ENCODE measurements around the gene C1QL4.
"Not testable (repeated sequence)": the region's sequence is repeated elsewhere in the genome, so short reads cannot be mapped to it uniquely, and the experiment has no call there.

Gene C1QL4

DNA sequence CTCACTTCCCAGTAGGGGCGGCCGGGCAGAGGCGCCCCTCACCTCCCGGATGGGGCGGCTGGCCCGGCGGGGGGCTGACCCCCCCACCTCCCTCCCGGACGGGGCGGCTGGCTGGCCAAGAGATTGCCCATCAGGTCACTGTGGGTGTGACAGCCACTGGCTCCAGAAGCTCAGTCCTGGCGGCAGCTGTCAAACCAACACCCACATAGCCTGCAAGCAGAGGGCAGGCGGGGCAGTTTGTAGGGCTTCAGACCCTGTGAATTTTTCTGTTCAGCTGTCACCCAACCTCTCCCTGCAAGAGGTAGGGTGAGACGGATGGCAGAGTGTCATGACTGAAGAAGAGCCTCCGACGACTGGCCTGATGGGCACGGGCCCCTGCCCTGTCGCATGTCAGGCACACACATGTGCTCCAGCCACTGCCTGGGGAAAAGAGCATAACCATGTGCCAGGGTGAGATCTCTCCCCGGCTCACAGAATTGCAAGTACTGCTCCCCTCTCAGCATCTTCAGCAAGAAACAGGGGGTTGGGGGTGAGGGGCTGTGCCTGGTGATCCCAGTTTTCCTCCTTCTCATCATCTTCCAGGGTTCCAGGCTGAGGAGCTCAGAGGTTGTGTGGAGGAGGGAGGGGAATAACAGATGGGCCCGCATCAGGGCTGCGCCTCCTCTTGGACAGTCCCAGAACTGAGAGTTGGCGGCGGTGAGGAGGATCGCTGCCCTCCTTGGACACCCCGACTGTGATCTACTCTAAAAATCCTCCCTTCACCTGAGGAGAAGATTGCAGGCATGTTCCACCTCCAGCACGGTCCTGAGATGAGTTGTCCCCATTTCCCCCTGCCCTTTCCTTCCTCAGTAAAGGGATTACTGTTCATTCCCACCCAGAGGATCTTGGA lies 53.2 kb downstream of the C1QL4 start:
- Histone ChIP-seq H3K36me3 (replicated peaks; ENCODE audit: low read depth, low read length) (no peaks in the 10 kb centered on the region), H3K4me3 (ENCODE audit: low read length) (no peak overlapping the region), H3K4me1 (ENCODE audit: low read length) (0 out of 2 replicates have a peak, but pooled peaks cover 3% of the 10 kb centered on the region), H3K4me2 (ENCODE audit: low read length) (no peak overlapping the region), H3K27me3 (ENCODE audit: low read depth, low read length) (peaks cover 17% of the 10 kb centered on the region), H3K9ac (ENCODE audit: low read length) (no peak overlapping the region), H3K27ac (ENCODE audit: low read length) (no peak overlapping the region), H3K9me3 (ENCODE audit: insufficient read depth, low read length) (no peaks in the 10 kb centered on the region), H2AFZ (ENCODE audit: low read depth, low read length) (no peak overlapping the region), H3K79me2 (ENCODE audit: low read length) (no peaks in the 10 kb centered on the region), H4K20me1 (ENCODE audit: insufficient read depth, low read length) (no peaks in the 10 kb centered on the region)
- no peak for TF ChIP-seq EZH2phosphoT487 (IDR thresholded peaks at IDR 0.05; ENCODE audit: low read depth)
- TF ChIP-seq, protein P1, sequence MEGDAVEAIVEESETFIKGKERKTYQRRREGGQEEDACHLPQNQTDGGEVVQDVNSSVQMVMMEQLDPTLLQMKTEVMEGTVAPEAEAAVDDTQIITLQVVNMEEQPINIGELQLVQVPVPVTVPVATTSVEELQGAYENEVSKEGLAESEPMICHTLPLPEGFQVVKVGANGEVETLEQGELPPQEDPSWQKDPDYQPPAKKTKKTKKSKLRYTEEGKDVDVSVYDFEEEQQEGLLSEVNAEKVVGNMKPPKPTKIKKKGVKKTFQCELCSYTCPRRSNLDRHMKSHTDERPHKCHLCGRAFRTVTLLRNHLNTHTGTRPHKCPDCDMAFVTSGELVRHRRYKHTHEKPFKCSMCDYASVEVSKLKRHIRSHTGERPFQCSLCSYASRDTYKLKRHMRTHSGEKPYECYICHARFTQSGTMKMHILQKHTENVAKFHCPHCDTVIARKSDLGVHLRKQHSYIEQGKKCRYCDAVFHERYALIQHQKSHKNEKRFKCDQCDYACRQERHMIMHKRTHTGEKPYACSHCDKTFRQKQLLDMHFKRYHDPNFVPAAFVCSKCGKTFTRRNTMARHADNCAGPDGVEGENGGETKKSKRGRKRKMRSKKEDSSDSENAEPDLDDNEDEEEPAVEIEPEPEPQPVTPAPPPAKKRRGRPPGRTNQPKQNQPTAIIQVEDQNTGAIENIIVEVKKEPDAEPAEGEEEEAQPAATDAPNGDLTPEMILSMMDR (IDR thresholded peaks at IDR 0.05; ENCODE audit: low read depth, low read length), result no peak

DNA sequence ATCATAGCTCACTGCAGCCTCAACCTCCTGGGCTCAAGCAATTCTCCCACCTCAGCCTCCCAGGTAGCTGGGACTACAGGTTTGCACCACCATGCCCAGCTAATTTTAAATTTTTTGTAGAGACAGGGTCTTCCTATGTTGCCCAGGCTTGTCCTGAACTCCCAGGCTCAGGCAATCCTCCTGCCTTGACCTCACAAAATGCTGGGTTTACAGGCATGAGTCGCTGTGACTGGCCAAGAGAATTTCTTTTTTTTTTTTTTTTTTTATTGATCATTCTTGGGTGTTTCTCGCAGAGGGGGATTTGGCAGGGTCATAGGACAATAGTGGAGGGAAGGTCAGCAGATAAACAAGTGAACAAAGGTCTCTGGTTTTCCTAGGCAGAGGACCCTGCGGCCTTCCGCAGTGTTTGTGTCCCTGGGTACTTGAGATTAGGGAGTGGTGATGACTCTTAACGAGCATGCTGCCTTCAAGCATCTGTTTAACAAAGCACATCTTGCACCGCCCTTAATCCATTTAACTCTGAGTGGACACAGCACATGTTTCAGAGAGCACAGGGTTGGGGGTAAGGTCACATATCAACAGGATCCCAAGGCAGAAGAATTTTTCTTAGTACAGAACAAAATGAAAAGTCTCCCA lies 54.1 kb downstream of the C1QL4 start:
- H3K27me3 ChIP-seq (ENCODE audit: low read depth, low read length), result peaks cover 14% of the 10 kb centered on the region
- not testable (repeated sequence) for H3K4me3 ChIP-seq (ENCODE audit: low read length); H4K20me1 ChIP-seq (ENCODE audit: insufficient read depth, low read length); H3K36me3 ChIP-seq (replicated peaks; ENCODE audit: low read depth, low read length); H2AFZ ChIP-seq (ENCODE audit: low read depth, low read length); H3K9me3 ChIP-seq (ENCODE audit: insufficient read depth, low read length); H3K4me2 ChIP-seq (ENCODE audit: low read length); H3K79me2 ChIP-seq (ENCODE audit: low read length); H3K27ac ChIP-seq (ENCODE audit: low read length); H3K4me1 ChIP-seq (ENCODE audit: low read length); H3K9ac ChIP-seq (ENCODE audit: low read length)

All from OCI-LY3 (cell line).